Fibroblast of villous mesenchyme (primary cell): ENCODE data around the gene LBHD2. TPM values are rescaled to one million over a fixed set of nuclear protein-coding genes. Genes with fewer than 3 reads are reported as not detected.

Experiments used
- DNase-seq: peaks from one replicate; pipeline ENCODE4 v3.0.0-alpha.2; 2010; ENCODE audit warnings: low read depth
- H3K4me3 ChIP-seq: 2 replicates; pipeline ENCODE4 v1.5.1; 2011; ENCODE audit warnings: low read depth, mild to moderate bottlenecking, low read length
- CTCF ChIP-seq: IDR thresholded peaks from 2 replicates; pipeline ENCODE4 v1.5.1; 2012; ENCODE audit warnings: low read depth, mild to moderate bottlenecking, low read length; ENCODE audit not compliant: insufficient read depth
- total RNA-seq: library from RNA; depleted of rRNA; stranded (reverse); fragments of >200 nt; gene quantifications from 2 replicates; pipeline ENCODE4 v1.2.3, GENCODE V29; 2012

LBHD2 gene
- total RNA-seq, 1 donor: not detected

GRCh38 chr14:103101963-103102688, 18.1 kb downstream of the LBHD2 start:
- no peak for TF ChIP-seq CTCF
- DNase-seq: no peak
- no peak overlapping the region for H3K4me3 ChIP-seq

GRCh38 chr14:103102689-103103260, 18.8 kb downstream of the LBHD2 start:
- DNase-seq: no peak
- no peak for TF ChIP-seq CTCF
- no peak overlapping the region for H3K4me3 ChIP-seq

- TF ChIP-seq CTCF: peak; percentile 55
- peak; percentile 77 for DNase-seq
- peak overlapping the region; percentile 48 for H3K4me3 ChIP-seq
Observed at GRCh38 chr14:103103461-103104388, 19.7 kb downstream of the LBHD2 start.

- no peak for TF ChIP-seq CTCF
- H3K4me3 ChIP-seq: peak overlapping the region; percentile 21
- no peak for DNase-seq
Observed at GRCh38 chr14:103104389-103104653, 20.3 kb downstream of the LBHD2 start.

- TF ChIP-seq CTCF: peak; percentile 97
- peak; percentile 43 for DNase-seq
- no peak overlapping the region for H3K4me3 ChIP-seq
Observed at GRCh38 chr14:103104654-103105452, 20.8 kb downstream of the LBHD2 start.

- H3K4me3 ChIP-seq: no peak overlapping the region
- DNase-seq: no peak
- TF ChIP-seq CTCF: no peak
Observed at GRCh38 chr14:103105580-103106150, 21.7 kb downstream of the LBHD2 start.
